GM12878 (cell line): ENCODE measurements around the gene DUSP10. TPM values are rescaled to one million over a fixed set of nuclear protein-coding genes. Genes with fewer than 3 reads are reported as not detected.

Source experiments
- ATF3 ChIP-seq: IDR thresholded peaks from 2 replicates; pipeline ENCODE4 v1.6.1; 2011; ENCODE audit warnings: low read depth, mild to moderate bottlenecking, low read length, moderate library complexity, borderline replicate concordance; ENCODE audit errors: extremely low read depth
- CBX5 ChIP-seq: sonication (generic); IDR thresholded peaks from 2 replicates; pipeline ENCODE4 v1.6.1; 2016; ENCODE audit warnings: low read depth, moderate library complexity, mild to moderate bottlenecking, inconsistent platforms
- CREB1 ChIP-seq: IDR thresholded peaks from 2 replicates; pipeline ENCODE4 v1.6.1; 2012; ENCODE audit warnings: low read depth, mild to moderate bottlenecking, inconsistent platforms
- ESRRA ChIP-seq: IDR thresholded peaks from 2 replicates; pipeline ENCODE4 v1.6.1; 2012; ENCODE audit warnings: mild to moderate bottlenecking, low read length, improper control_type of control experiment
- IKZF1 ChIP-seq: fragments of 450-650 bp; conservative IDR thresholded peaks from 2 replicates; pipeline ENCODE4 v1.6.1; 2017; ENCODE audit warnings: antibody characterized with exemption, mild to moderate bottlenecking
- IRF3 ChIP-seq: fragments of 450-650 bp; IDR thresholded peaks from 2 replicates; pipeline ENCODE4 v1.6.1; 2014; ENCODE audit warnings: mild to moderate bottlenecking
- JUNB ChIP-seq: IDR thresholded peaks from 2 replicates; pipeline ENCODE4 v1.6.1; 2016; ENCODE audit warnings: antibody characterized with exemption, mild to moderate bottlenecking
- KLF5 ChIP-seq: fragments of 450-650 bp; IDR thresholded peaks from 2 replicates; pipeline ENCODE4 v1.6.1; 2014; ENCODE audit warnings: mild to moderate bottlenecking; ENCODE audit not compliant: partially characterized antibody
- MLLT1 ChIP-seq: fragments of 450-650 bp; IDR thresholded peaks from 2 replicates; pipeline ENCODE4 v1.6.1; 2016; ENCODE audit warnings: mild to moderate bottlenecking
- MXI1 ChIP-seq: fragments of 150-350 bp; IDR thresholded peaks from 2 replicates; pipeline ENCODE4 v1.6.1; 2011; ENCODE audit warnings: low read depth, mild to moderate bottlenecking, inconsistent platforms, low read length, improper control_type of control experiment
- MYB ChIP-seq: fragments of 150-350 bp; IDR thresholded peaks from 2 replicates; pipeline ENCODE4 v1.6.1; 2014; ENCODE audit warnings: mild to moderate bottlenecking, low read depth, low read length, borderline replicate concordance
- PAX8 ChIP-seq: fragments of 450-650 bp; IDR thresholded peaks from 2 replicates; pipeline ENCODE4 v1.6.1; 2017; ENCODE audit warnings: mild to moderate bottlenecking, moderate library complexity
- POLR2AphosphoS2 ChIP-seq: IDR thresholded peaks from 2 replicates; pipeline ENCODE4 v1.6.1; 2011; ENCODE audit warnings: low read depth, mild to moderate bottlenecking, low read length, improper control_type of control experiment, moderate library complexity
- RAD21 ChIP-seq: IDR thresholded peaks from 2 replicates; pipeline ENCODE4 v1.6.1; 2011; ENCODE audit warnings: mild to moderate bottlenecking, low read depth, low read length, moderate library complexity; ENCODE audit not compliant: insufficient read depth
- RBBP5 ChIP-seq: fragments of 200-600 bp; sonication (generic); conservative IDR thresholded peaks from 2 replicates; pipeline ENCODE4 v1.6.1; 2016
- SREBF2 ChIP-seq: IDR thresholded peaks from 2 replicates; pipeline ENCODE4 v1.6.1; 2012; ENCODE audit warnings: mild to moderate bottlenecking, low read length
- SUPT20H ChIP-seq: IDR thresholded peaks from 2 replicates; pipeline ENCODE4 v1.6.1; 2011; ENCODE audit warnings: low read depth, mild to moderate bottlenecking, low read length, moderate library complexity, borderline replicate concordance; ENCODE audit not compliant: control insufficient read depth
- SUZ12 ChIP-seq: fragments of 200-600 bp; sonication (generic); IDR thresholded peaks from one replicate; pipeline ENCODE4 v1.6.1; 2018; ENCODE audit warnings: antibody characterized with exemption, mild to moderate bottlenecking; ENCODE audit not compliant: unreplicated experiment
- TARDBP ChIP-seq: IDR thresholded peaks from 2 replicates; pipeline ENCODE4 v1.6.1; 2016; ENCODE audit warnings: borderline replicate concordance
- USF1 ChIP-seq: IDR thresholded peaks from 2 replicates; pipeline ENCODE4 v1.6.1; 2011; ENCODE audit warnings: borderline replicate concordance, low read depth, mild to moderate bottlenecking, moderate library complexity, mixed read lengths, low read length; ENCODE audit not compliant: insufficient read depth; ENCODE audit errors: extremely low read length
- USF2 ChIP-seq: IDR thresholded peaks from 2 replicates; pipeline ENCODE4 v1.6.1; 2011; ENCODE audit warnings: low read depth, low read length, improper control_type of control experiment, borderline replicate concordance
- ZNF207 ChIP-seq: fragments of 450-650 bp; IDR thresholded peaks from 2 replicates; pipeline ENCODE4 v1.6.1; 2014; ENCODE audit warnings: antibody characterized with exemption, mild to moderate bottlenecking, borderline replicate concordance
- ZSCAN29 ChIP-seq: fragments of 450-650 bp; IDR thresholded peaks from 2 replicates; pipeline ENCODE4 v1.6.1; 2017; ENCODE audit warnings: mild to moderate bottlenecking, moderate library complexity
- polyA plus RNA-seq, 11 experiments: library from polyadenylated mRNA; depleted of rRNA in 4 of 11; unstranded in 6 of 11; stranded (reverse) in 5 of 11; fragments of >200 nt; fragmentation: Nextera tagmentation in 4 of 11; fragmentation: Illumina TruSeq in 1 of 11; extraction: Ambion mirVana in 4 of 11; extraction: Trizol in 1 of 11; gene quantifications; 1 replicate in 1 of 11; 2 replicates in 10 of 11; pipeline versions ENCODE4 v1.2.1 to v1.2.3, GENCODE V29; 2011 to 2016; ENCODE audit warnings: inconsistent platforms in 2 of 11, missing spikeins in 2 of 11, low read depth in 1 of 11
- total RNA-seq, 4 experiments: library from RNA; depleted of rRNA in 3 of 4; stranded (reverse); fragments of >200 nt in 3 of 4; fragmentation: Illumina TruSeq in 1 of 4; extraction: Trizol in 1 of 4; gene quantifications; 2 replicates each; pipeline versions ENCODE4 v1.2.1 to v1.2.3, GENCODE V29; 2013 to 2021

DUSP10 gene
- total and polyA plus RNA-seq, 10 of the 15 experiments (the other 5 are each of a cell fraction or from before 2014, with no cell fraction given), result 20.3 to 38.4 (median 27.8) TPM

- TF ChIP-seq CBX5 (peak; percentile 76; the same call in 1 of the 2 replicates), ATF3 (no peak), IRF3 (no peak), ZNF207 (no peak), SUPT20H (no peak), IKZF1 (peak; percentile 99), POLR2AphosphoS2 (no peak), ZSCAN29 (peak; percentile 87), KLF5 (peak; percentile 43), RAD21 (peak; percentile 38), MYB (peak; percentile 80), PAX8 (no peak), JUNB (peak; percentile 72), MLLT1 (peak; percentile 97), SUZ12 (no peak), RBBP5 (no peak), SREBF2 (no peak), USF2 (no peak; the same call in 1 of the 2 replicates), USF1 (no peak), CREB1 (peak; percentile 64; the same call in 1 of the 2 replicates), TARDBP (peak; percentile 68; the same call in 1 of the 2 replicates), MXI1 (peak; percentile 68; the same call in 1 of the 2 replicates), ESRRA (no peak)
Measured at GRCh38 chr1:221777431-221778072, 35.7 kb upstream of the DUSP10 start (continued).
